A549 (cell line): Measurements from ENCODE around the gene PRRG1.
"Not testable (repeated sequence)": the region's sequence is repeated elsewhere in the genome, so short reads cannot be mapped to it uniquely, and the experiment has no call there.

Experiments used
- CBX8 ChIP-seq: fragments of 200-600 bp; sonication (generic); IDR thresholded peaks from 2 replicates; pipeline ENCODE4 v1.6.1; 2016
- CEBPB ChIP-seq, 2 experiments: fragments of >200 bp in 1 of 2; sonication (Bioruptor Twin) in 1 of 2; formaldehyde crosslinking in 1 of 2; IDR thresholded peaks; 2 replicates each; pipeline ENCODE4 v1.6.1; 2012 to 2016
- ELK1 ChIP-seq: fragments of 150-350 bp; IDR thresholded peaks from 2 replicates; pipeline ENCODE4 v1.6.1; 2014; ENCODE audit warnings: low read depth, mild to moderate bottlenecking, low read length
- ESRRA ChIP-seq: fragments of 150-350 bp; IDR thresholded peaks from 2 replicates; pipeline ENCODE4 v1.6.1; 2014; ENCODE audit warnings: mild to moderate bottlenecking, low read length, borderline replicate concordance
- HMGXB4 ChIP-seq: fragments of 250-450 bp; sonication (Bioruptor Pico); IDR thresholded peaks from 2 replicates; pipeline ENCODE4 v1.5.0; 2021; ENCODE audit warnings: mild to moderate bottlenecking, moderate library complexity, borderline replicate concordance
- PHF8 ChIP-seq: fragments of 200-600 bp; sonication (generic); IDR thresholded peaks from 2 replicates; pipeline ENCODE4 v1.6.1; 2016; ENCODE audit warnings: low read depth, mild to moderate bottlenecking, antibody characterized with exemption, moderate library complexity, borderline replicate concordance
- POLR2A ChIP-seq: IDR thresholded peaks from 2 replicates; pipeline ENCODE4 v1.6.1; 2012; ENCODE audit warnings: mild to moderate bottlenecking, low read length
- RAD21 ChIP-seq, 2 experiments: fragments of >200 bp in 1 of 2; sonication (Bioruptor Twin) in 1 of 2; formaldehyde crosslinking in 1 of 2; IDR thresholded peaks in 1 of 2; conservative IDR thresholded peaks in 1 of 2; 2 replicates in 1 of 2; 3 replicates in 1 of 2; pipeline ENCODE4 v1.6.1; 2012 to 2018; ENCODE audit warnings: inconsistent platforms in 1 of 2
- REST ChIP-seq: fragments of 200-600 bp; sonication (generic); IDR thresholded peaks from 2 replicates; pipeline ENCODE4 v1.6.1; 2016; ENCODE audit warnings: antibody characterized with exemption, mild to moderate bottlenecking, moderate library complexity
- RFX5 ChIP-seq: fragments of 450-650 bp; IDR thresholded peaks from 2 replicates; pipeline ENCODE4 v1.7.1; 2014; ENCODE audit warnings: antibody characterized with exemption, mild to moderate bottlenecking, moderate library complexity
- SMC3 ChIP-seq: fragments of >200 bp; sonication (Bioruptor Twin); formaldehyde crosslinking; IDR thresholded peaks from 3 replicates; pipeline ENCODE4 v1.6.1; 2018; ENCODE audit warnings: inconsistent platforms
- ZSCAN20 ChIP-seq: fragments of 250-450 bp; sonication (Bioruptor Pico); IDR thresholded peaks from 2 replicates; pipeline ENCODE4 v1.8.0; 2022; ENCODE audit warnings: mild to moderate bottlenecking, moderate library complexity
- TF ChIP-seq, protein P1 (sequence below): fragments of >200 bp; sonication (Bioruptor Twin); formaldehyde crosslinking; IDR thresholded peaks from 3 replicates; pipeline ENCODE4 v1.5.1; 2016
- TF ChIP-seq, protein P2 (sequence below): fragments of 450-650 bp; IDR thresholded peaks from 2 replicates; pipeline ENCODE4 v1.6.1; 2014; ENCODE audit warnings: antibody characterized with exemption

DNA sequence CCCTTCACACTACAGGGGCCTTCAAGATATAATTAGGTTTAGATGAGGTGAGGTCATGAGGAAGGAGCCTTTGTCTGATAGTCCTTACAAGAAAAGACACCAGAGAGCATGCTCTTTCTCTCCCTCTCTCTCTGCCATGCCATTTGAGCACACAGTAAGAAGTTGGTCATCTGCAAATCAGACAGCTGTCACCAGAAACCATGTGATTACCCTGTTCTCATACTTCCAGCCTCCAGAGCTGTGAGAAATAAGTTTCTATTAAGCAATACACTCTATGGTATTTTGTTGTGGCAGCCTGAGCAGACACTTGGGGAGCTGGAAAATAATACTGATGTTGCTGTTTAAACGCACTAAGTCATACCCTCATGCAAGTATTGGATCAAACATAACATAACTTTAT, 148.0 kb downstream of the PRRG1 start:
- TF ChIP-seq, protein P1, sequence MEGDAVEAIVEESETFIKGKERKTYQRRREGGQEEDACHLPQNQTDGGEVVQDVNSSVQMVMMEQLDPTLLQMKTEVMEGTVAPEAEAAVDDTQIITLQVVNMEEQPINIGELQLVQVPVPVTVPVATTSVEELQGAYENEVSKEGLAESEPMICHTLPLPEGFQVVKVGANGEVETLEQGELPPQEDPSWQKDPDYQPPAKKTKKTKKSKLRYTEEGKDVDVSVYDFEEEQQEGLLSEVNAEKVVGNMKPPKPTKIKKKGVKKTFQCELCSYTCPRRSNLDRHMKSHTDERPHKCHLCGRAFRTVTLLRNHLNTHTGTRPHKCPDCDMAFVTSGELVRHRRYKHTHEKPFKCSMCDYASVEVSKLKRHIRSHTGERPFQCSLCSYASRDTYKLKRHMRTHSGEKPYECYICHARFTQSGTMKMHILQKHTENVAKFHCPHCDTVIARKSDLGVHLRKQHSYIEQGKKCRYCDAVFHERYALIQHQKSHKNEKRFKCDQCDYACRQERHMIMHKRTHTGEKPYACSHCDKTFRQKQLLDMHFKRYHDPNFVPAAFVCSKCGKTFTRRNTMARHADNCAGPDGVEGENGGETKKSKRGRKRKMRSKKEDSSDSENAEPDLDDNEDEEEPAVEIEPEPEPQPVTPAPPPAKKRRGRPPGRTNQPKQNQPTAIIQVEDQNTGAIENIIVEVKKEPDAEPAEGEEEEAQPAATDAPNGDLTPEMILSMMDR = not testable (repeated sequence)
- not testable (repeated sequence) for TF ChIP-seq ELK1; RFX5; POLR2A; RAD21 (conservative IDR thresholded peaks at IDR 0.05 in 1 of 2, IDR thresholded peaks at IDR 0.05 in 1 of 2); ESRRA; REST; SMC3; ZSCAN20 (CRISPR knock-in tag); CEBPB (IDR thresholded peaks at IDR 0.05); CBX8; HMGXB4; PHF8
- TF ChIP-seq, protein P2, sequence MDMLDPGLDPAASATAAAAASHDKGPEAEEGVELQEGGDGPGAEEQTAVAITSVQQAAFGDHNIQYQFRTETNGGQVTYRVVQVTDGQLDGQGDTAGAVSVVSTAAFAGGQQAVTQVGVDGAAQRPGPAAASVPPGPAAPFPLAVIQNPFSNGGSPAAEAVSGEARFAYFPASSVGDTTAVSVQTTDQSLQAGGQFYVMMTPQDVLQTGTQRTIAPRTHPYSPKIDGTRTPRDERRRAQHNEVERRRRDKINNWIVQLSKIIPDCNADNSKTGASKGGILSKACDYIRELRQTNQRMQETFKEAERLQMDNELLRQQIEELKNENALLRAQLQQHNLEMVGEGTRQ = not testable (repeated sequence)
